HG03045 (cell line): ENCODE data around the gene TLX1.

ENCODE experiments used
- ATAC-seq: cut with Tn5 transposase; IDR thresholded peaks from one replicate; pipeline ENCODE4 v1.9.1; 2021; ENCODE audit warnings: mild to moderate bottlenecking, moderate library complexity; ENCODE audit not compliant: unreplicated experiment

The TLX1 gene

DNA sequence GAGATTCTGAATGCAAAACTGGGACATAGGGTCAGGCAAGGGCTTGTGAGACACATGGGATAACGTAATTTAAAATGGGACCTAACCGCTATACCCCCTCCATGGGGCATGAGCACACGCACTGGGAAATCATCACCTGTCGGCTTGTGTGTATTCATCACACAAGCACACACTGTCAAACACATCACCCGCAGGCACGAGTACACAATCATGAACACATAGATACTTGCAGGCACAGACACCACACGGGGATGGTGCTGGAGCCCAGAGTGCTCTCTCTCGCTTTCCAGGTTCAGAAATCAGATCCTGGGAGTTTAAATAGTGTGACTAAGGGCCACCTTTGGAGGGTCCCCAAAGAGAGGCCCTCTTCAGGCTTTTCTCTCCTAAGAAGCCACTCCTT is 19.6 kb upstream of the TLX1 start:
- ATAC-seq, result no peak

GRCh38 chr10:101112799-101113594 is 18.1 kb upstream of the TLX1 start:
- no peak for ATAC-seq

DNA sequence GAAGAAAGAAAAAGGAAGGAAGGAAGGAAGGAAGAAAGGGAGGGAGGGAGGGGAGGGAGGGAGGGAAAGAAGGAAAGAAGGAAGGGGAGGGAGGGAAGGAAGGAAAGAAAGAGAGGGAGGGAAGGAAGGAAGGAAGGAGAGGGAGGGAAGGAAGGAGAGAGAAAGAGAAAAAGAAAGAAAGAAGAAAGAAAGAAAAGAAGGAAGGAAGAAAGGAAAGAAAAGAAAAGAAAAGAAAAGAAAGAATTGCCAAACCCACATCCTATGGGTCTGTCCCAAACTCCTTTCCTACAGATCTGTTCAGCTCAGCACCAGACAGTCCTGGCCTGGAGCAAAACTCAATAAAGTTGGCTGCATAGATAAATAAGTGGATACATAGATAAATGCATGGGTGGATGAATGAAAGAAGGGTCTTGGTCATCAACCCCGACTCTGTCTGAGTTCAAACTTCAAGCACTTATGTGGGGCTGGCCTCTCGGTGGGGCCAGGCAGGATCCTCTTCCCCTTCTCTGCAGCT is 17.2 kb upstream of the TLX1 start:
- ATAC-seq, result no peak

DNA sequence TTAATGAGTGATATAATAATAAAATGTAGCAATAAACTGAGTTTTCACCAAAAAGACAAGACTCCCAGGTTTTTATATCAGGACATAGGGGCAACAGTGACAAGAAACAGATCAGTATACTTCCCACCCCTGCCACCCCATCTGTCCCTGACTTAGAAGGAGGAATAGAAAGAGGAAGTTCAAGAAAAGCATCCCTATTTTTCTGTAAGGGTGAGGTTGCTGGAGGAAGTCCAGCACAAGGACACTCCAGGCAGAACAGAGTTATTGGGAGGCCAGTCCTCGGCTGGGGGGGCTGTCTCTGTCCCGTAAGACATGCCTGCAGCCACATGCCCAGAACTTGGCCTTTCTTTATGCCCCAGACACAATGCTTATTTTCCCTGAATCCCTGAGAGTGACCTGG is 16.5 kb upstream of the TLX1 start:
- ATAC-seq, result no peak

GRCh38 chr10:101116754-101117153 is 14.3 kb upstream of the TLX1 start:
- no peak for ATAC-seq

DNA sequence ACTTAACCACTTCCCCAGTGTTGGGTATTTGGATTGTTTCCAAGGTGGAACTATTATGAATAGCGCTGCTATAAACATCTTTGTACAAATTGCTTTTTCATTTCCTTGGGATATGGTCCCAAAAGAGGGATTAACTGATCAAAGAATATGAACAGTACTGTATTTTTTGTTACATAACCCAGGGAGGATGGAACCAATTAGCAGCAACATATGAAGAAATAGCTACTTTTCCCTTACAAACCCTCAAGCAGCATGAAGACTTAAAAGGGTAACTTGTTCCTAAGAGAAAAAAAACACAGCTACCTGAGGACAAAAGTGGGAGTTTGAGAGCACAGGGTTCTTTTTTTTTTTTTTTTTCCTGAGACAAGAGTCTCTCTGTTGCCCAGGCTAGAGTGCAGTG is 13.1 kb upstream of the TLX1 start:
- no peak for ATAC-seq

- no peak for ATAC-seq
Measured at GRCh38 chr10:101120520-101120883, 10.6 kb upstream of the TLX1 start.

GRCh38 chr10:101120884-101121653 is 10.0 kb upstream of the TLX1 start:
- no peak for ATAC-seq

- ATAC-seq, result no peak
Measured at GRCh38 chr10:101121654-101122031, 9.5 kb upstream of the TLX1 start.

GRCh38 chr10:101122270-101123084 is 8.6 kb upstream of the TLX1 start:
- ATAC-seq, result no peak

DNA sequence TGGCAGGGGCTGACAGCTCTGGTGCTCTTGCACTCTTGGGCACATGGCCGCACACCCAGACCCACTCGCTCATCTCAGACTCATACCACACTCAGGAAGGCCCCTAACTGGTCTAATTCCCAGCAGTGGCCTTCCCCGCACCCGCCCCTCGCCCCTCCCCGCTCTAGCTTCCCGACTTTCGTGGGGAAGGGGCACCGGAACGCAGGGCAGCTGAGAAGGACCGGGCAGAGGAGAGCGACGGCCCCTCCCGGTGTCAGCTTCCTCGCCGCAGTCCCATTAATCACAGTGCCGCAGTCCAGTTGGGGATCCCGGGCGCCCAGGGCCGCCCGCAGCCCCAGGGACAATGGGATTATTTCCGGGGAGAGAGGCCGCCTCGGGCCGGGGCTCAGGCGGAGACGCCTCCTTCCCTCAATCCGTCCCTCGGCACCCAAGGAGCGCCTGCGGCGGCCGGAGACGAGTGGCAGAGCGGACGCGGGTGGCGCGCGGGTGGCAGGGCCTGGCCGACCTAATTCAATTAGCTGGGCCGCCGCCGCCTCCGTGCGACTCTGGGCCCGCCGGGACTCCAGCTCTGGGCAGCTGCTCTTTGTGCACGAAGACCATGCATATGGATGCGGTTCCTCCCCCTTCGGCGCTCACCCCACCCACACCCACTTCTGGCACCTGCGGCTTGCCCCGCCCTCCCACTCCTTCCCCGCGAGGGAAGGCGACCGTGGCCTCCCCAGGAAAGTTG is 7.8 kb upstream of the TLX1 start:
- ATAC-seq, result no peak

GRCh38 chr10:101123815-101124617 is 7.1 kb upstream of the TLX1 start:
- no peak for ATAC-seq

GRCh38 chr10:101124933-101125332 is 6.2 kb upstream of the TLX1 start:
- ATAC-seq, result no peak

- no peak for ATAC-seq
Measured at GRCh38 chr10:101126684-101127628, 4.1 kb upstream of the TLX1 start.

GRCh38 chr10:101130141-101130540 is 959 bp upstream of the TLX1 start:
- no peak for ATAC-seq

DNA sequence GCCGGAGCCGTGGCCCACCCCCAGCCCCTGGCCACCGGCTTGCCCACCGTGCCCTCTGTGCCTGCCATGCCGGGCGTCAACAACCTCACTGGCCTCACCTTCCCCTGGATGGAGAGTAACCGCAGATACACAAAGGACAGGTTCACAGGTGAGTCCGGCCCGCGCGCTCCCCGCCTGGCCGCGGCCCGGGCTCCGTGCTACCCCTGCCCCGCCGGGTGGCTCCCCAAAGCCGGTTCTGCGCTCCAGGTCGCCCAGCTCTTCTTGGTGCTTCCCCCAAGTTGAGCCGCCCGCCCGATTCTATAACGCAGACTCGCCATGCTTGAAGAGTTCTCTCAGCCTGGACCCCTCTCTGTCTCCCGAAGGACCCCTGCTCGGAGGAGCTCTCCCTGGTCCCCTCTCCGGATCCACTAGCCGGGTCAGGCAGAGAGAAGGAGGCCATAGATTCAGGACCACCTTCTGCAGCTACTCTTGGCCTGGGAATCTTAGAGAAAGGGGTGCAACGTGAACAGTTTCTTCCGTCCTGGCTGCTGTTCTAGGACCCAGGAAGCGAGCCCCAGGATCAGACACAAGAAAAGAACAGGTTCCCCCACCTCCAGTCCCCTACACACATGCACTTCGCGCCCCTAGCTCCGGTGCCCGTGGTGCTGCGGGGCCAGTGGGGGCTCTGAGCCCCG is 999 bp downstream of the TLX1 start:
- ATAC-seq, result no peak

- no peak for ATAC-seq
Measured at GRCh38 chr10:101132636-101133473, 1.8 kb downstream of the TLX1 start.
